ENCODE measurements around the gene MRPL28. TPM values are rescaled to one million over a fixed set of nuclear protein-coding genes. Genes with fewer than 3 reads are reported as not detected.

MRPL28 gene
- total RNA-seq, 2 experiments from 2014 or later, result 68.3 to 74.0 TPM

GRCh38 chr16:322476-323143 lies 47.7 kb downstream of the MRPL28 start:
- Mint-ChIP-seq H3K27me3 (ENCODE audit: low read depth) (no peaks in the 10 kb centered on the region), H3K4me3 (no peak overlapping the region), H3K4me1 (ENCODE audit: low read depth) (peaks cover 74% of the 10 kb centered on the region), H3K9me3 (no peaks in the 10 kb centered on the region), H3K36me3 (ENCODE audit: low read depth) (no peaks in the 10 kb centered on the region), H3K27ac (no peak overlapping the region)
- intact Hi-C loops (cut with micrococcal nuclease), result no loop called here
- CTCF ChIA-PET, result no interaction called here
- no peak for DNase-seq

- Mint-ChIP-seq H3K36me3 (ENCODE audit: low read depth) (no peaks in the 10 kb centered on the region), H3K4me1 (ENCODE audit: low read depth) (peaks cover 68% of the 10 kb centered on the region), H3K27ac (no peak overlapping the region), H3K4me3 (no peak overlapping the region), H3K9me3 (no peaks in the 10 kb centered on the region), H3K27me3 (ENCODE audit: low read depth) (no peaks in the 10 kb centered on the region)
- intact Hi-C loops (cut with micrococcal nuclease), result no loop called here
- CTCF ChIA-PET, result interaction anchor here (0.6 kb wide), 2 partner anchors 11 to 122 kb away, joined by 3 read pairs; no protein-coding TSS in a partner anchor
- DNase-seq, result no peak
Measured at GRCh38 chr16:321532-321931, 48.8 kb downstream of the MRPL28 start.

- no peak for DNase-seq
- no peaks in the 10 kb centered on the region for H3K36me3 Mint-ChIP-seq (ENCODE audit: low read depth)
- no peak overlapping the region for H3K4me3 Mint-ChIP-seq
- H3K27ac Mint-ChIP-seq, result no peak overlapping the region
- intact Hi-C loops (cut with micrococcal nuclease), result no loop called here
- H3K27me3 Mint-ChIP-seq (ENCODE audit: low read depth), result no peaks in the 10 kb centered on the region
- peaks cover 60% of the 10 kb centered on the region for H3K4me1 Mint-ChIP-seq (ENCODE audit: low read depth)
- no peaks in the 10 kb centered on the region for H3K9me3 Mint-ChIP-seq
- CTCF ChIA-PET, result interaction anchor here (0.6 kb wide), 1 partner anchor 214 kb away, joined by 3 read pairs; no protein-coding TSS in a partner anchor
Measured at GRCh38 chr16:320206-320605, 50.1 kb downstream of the MRPL28 start.

- Mint-ChIP-seq H3K27ac (no peak overlapping the region), H3K27me3 (ENCODE audit: low read depth) (no peaks in the 10 kb centered on the region), H3K9me3 (no peaks in the 10 kb centered on the region), H3K36me3 (ENCODE audit: low read depth) (no peaks in the 10 kb centered on the region), H3K4me3 (no peak overlapping the region), H3K4me1 (ENCODE audit: low read depth) (peaks cover 46% of the 10 kb centered on the region)
- intact Hi-C loops (cut with micrococcal nuclease), result no loop called here
- CTCF ChIA-PET, result no interaction called here
- peak; percentile 39 for DNase-seq
Measured at GRCh38 chr16:318628-319027, 51.7 kb downstream of the MRPL28 start.

- CTCF ChIA-PET, result no interaction called here
- Mint-ChIP-seq H3K4me3 (no peak overlapping the region), H3K27ac (no peak overlapping the region), H3K4me1 (ENCODE audit: low read depth) (peaks cover 40% of the 10 kb centered on the region), H3K9me3 (no peaks in the 10 kb centered on the region), H3K27me3 (ENCODE audit: low read depth) (no peaks in the 10 kb centered on the region), H3K36me3 (ENCODE audit: low read depth) (no peaks in the 10 kb centered on the region)
- intact Hi-C loops (cut with micrococcal nuclease), result no loop called here
- no peak for DNase-seq
Measured at GRCh38 chr16:317583-317982, 52.8 kb downstream of the MRPL28 start.

Other genes with a start within 250 kb of the MRPL28 start
- 10 to 100 TPM; 38.1 to 42.0 TPM for gene NPRL3, start 231.9 kb downstream of the MRPL28 start, total RNA-seq
- gene HBZ, start 217.9 kb downstream of the MRPL28 start, total RNA-seq, result not detected
- not detected for gene HBM, start 204.6 kb downstream of the MRPL28 start, total RNA-seq
- gene HBA2, start 197.7 kb downstream of the MRPL28 start, total RNA-seq, result under 1 TPM in 1 of 2 experiments, not detected in 1; 0.62 TPM
- not detected for gene HBA1, start 193.9 kb downstream of the MRPL28 start, total RNA-seq
- 1 to 10 TPM in 1 of 2 experiments, under 1 TPM in 1; 0.79 to 1.1 TPM for gene HBQ1, start 190.1 kb downstream of the MRPL28 start, total RNA-seq
- gene LUC7L, start 141.1 kb downstream of the MRPL28 start, total RNA-seq, result 10 to 100 TPM; 58.4 to 59.1 TPM
- 10 to 100 TPM; 25.9 to 27.4 TPM for gene FAM234A, start 135.7 kb downstream of the MRPL28 start, total RNA-seq
- under 1 TPM in 1 of 2 experiments, not detected in 1; 0.10 TPM for gene RGS11, start 94.6 kb downstream of the MRPL28 start, total RNA-seq
- gene ARHGDIG, start 89.9 kb downstream of the MRPL28 start, total RNA-seq, result not detected
- gene PDIA2, start 87.4 kb downstream of the MRPL28 start, total RNA-seq, result not detected
- 10 to 100 TPM; 17.5 to 17.9 TPM for gene AXIN1, start 17.8 kb downstream of the MRPL28 start, total RNA-seq
- gene PGAP6, start 11.4 kb upstream of the MRPL28 start, total RNA-seq, result 10 to 100 TPM; 19.9 to 20.9 TPM
- gene NME4, start 26.7 kb upstream of the MRPL28 start, total RNA-seq, result 10 to 100 TPM; 86.7 to 87.0 TPM
- gene DECR2, start 31.3 kb upstream of the MRPL28 start, total RNA-seq, result 1 to 10 TPM; 8.9 to 9.6 TPM
- 10 to 100 TPM; 15.8 to 18.2 TPM for gene RAB11FIP3, start 55.1 kb upstream of the MRPL28 start, total RNA-seq
- gene CAPN15, start 157.2 kb upstream of the MRPL28 start, total RNA-seq, result 10 to 100 TPM; 54.4 to 56.9 TPM
- gene PRR35, start 189.9 kb upstream of the MRPL28 start, total RNA-seq, result not detected
- gene NHLRC4, start 196.5 kb upstream of the MRPL28 start, total RNA-seq, result under 1 TPM; 0.60 to 0.67 TPM
- gene PIGQ, start 199.4 kb upstream of the MRPL28 start, total RNA-seq, result 10 to 100 TPM; 18.6 to 19.2 TPM
- gene RAB40C, start 219.5 kb upstream of the MRPL28 start, total RNA-seq, result 1 to 10 TPM; 6.3 to 7.3 TPM

Measured in activated naive CD4-positive, alpha-beta T cell treated with anti-CD3 and anti-CD28 coated beads for 36 hours (primary cell).